Lower leg skin (tissue), 4 donors: ENCODE data around the gene SVOPL. TPM values are rescaled to one million over a fixed set of nuclear protein-coding genes. Genes with fewer than 3 reads are reported as not detected.

Experiments
- DNase-seq, 2 donors: peaks; one replicate each; pipeline ENCODE4 v3.0.0-alpha.2; 2019; ENCODE audit warnings: low spot score in 2 of 2
- H3K4me3 ChIP-seq: fragments of 200-600 bp; sonication (generic); 2 replicates; pipeline ENCODE4 v1.5.1; 2017; ENCODE audit warnings: mild to moderate bottlenecking, low read depth; ENCODE audit not compliant: poor library complexity, severe bottlenecking
- POLR2A ChIP-seq, 2 donors: fragments of 450-650 bp; IDR thresholded peaks; one replicate each; pipeline ENCODE4 v1.6.1; 2016 to 2017; ENCODE audit warnings: antibody characterized with exemption in 2 of 2, mild to moderate bottlenecking in 1 of 2, moderate library complexity in 1 of 2
- WGBS, 2 donors: methylation state at CpG; one replicate each; pipeline ENCODE4 v1.1.5; 2018; 5-methylcytosine and 5-hydroxymethylcytosine counted together
- intact Hi-C: fragments of 100-400 bp; cut with DNase I; formaldehyde crosslinking; loops from one replicate; pipeline ENCODE4 v1.15.0; 2023; ENCODE audit warnings: low total_unique reads
- total RNA-seq, 4 donors: library from RNA; depleted of rRNA; stranded (reverse); fragments of >200 nt; gene quantifications; one replicate each; pipeline ENCODE4 v1.1.0, GENCODE V29; 2016
- TF ChIP-seq, protein P1 (sequence below), 3 donors: fragments of 450-650 bp; IDR thresholded peaks; one replicate each; pipeline ENCODE4 v1.5.1; 2016; ENCODE audit warnings: antibody characterized with exemption in 3 of 3, mild to moderate bottlenecking in 3 of 3, moderate library complexity in 2 of 3

The SVOPL gene
- total RNA-seq, 4 donors from 2014 or later, result 0.21 to 1.6 TPM; not detected in 2

DNA sequence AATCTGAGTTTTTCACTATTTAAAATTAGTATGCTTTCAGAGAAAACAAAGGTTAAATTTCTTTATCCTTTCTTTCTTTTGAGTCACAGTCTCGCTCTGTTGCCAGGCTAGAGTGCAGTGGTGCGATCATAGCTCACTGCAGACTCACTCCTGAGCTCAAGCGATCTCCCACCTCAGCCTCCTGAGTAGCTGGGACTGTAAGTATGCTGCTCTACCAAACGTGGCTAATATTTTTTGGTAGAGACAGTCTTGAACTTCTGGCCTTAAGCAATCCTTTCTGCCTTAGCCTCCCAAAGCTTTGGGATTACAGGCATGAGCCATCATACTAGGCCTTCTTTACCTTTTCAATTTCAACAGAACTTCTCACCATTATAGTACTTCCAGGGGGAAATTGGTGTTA lies 127.4 kb downstream of the SVOPL start:
- intact Hi-C loops, result no loop called here
- DNase-seq, result no peak
- H3K4me3 ChIP-seq, result no peak overlapping the region
- TF ChIP-seq POLR2A (IDR thresholded peaks at IDR 0.05), result no peak
- TF ChIP-seq, protein P1, sequence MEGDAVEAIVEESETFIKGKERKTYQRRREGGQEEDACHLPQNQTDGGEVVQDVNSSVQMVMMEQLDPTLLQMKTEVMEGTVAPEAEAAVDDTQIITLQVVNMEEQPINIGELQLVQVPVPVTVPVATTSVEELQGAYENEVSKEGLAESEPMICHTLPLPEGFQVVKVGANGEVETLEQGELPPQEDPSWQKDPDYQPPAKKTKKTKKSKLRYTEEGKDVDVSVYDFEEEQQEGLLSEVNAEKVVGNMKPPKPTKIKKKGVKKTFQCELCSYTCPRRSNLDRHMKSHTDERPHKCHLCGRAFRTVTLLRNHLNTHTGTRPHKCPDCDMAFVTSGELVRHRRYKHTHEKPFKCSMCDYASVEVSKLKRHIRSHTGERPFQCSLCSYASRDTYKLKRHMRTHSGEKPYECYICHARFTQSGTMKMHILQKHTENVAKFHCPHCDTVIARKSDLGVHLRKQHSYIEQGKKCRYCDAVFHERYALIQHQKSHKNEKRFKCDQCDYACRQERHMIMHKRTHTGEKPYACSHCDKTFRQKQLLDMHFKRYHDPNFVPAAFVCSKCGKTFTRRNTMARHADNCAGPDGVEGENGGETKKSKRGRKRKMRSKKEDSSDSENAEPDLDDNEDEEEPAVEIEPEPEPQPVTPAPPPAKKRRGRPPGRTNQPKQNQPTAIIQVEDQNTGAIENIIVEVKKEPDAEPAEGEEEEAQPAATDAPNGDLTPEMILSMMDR (IDR thresholded peaks at IDR 0.05), result no peak
- 89 to 91% methylated on average over 4 of the region's 4 CpGs for WGBS, 2 donors

DNA sequence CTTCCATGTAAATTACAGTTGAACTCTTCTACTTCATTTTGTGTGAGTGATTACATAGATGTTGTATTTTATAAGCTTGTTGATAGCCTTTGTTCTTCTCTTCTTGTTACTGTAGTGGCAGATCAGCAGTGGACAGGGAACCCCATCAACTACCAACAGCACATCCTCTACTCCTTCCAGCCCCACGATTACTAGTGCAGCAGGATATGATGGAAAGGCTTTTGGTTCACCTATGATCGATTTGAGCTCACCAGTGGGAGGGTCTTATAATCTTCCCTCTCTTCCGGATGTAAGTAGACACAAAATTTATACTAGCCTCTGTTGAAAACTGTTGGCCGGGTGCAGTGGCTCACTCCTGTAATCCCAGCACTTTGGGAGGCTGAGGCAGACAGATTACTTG lies 130.4 kb downstream of the SVOPL start:
- no peak overlapping the region for H3K4me3 ChIP-seq
- intact Hi-C loops, result no loop called here
- WGBS, 2 donors, result 96% methylated on average over 4 of the region's 4 CpGs
- no peak for DNase-seq
- TF ChIP-seq, protein P1 (IDR thresholded peaks at IDR 0.05), result no peak

DNA sequence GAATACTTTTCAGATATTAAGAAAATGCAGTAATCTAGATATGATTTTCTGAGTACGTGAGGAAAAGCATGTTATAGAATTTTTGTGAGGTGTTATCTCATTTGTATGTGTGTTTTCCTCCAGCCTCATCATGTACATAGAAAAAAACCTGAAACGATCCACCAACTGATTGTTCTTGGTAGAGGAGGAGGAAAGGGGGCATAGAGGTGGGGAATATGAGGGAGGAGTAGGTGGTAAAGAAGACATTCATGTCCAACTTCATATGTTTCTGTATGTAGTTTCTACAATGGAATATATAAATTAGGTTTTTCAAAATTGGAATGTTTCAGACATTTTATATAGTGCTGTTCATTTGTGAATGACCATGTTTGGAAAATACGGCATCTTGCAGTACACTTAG lies 131.7 kb downstream of the SVOPL start:
- no peak for DNase-seq
- intact Hi-C loops, result no loop called here
- no peak overlapping the region for H3K4me3 ChIP-seq
- 94 to 96% methylated on average over 3 of the region's 3 CpGs for WGBS, 2 donors
- TF ChIP-seq, protein P1 (IDR thresholded peaks at IDR 0.05), result no peak
- no peak for TF ChIP-seq POLR2A (IDR thresholded peaks at IDR 0.05)

DNA sequence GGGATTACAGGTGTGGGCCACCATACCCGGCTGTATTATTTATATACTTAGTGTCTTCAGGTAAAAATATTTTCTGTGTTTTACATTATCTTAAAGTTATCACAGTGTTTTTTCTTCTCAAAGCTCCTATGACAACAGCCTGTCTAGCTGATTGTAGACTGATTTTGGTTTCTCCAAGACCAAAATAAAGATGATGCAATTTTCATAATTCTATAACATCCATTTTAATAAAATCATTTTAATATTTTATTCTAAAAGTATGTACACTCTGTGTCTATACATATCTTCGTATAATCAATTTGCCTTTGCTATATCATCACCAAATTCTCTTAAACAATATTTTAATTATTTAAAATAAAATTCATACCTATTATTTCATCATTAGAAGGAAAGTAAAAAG lies 132.5 kb downstream of the SVOPL start:
- no peak for DNase-seq
- H3K4me3 ChIP-seq, result no peak overlapping the region
- WGBS, 2 donors, result 98 to 99% methylated on average over 2 of the region's 2 CpGs
- intact Hi-C loops, result no loop called here
- no peak for TF ChIP-seq POLR2A (IDR thresholded peaks at IDR 0.05)
- TF ChIP-seq, protein P1 (IDR thresholded peaks at IDR 0.05), result no peak

DNA sequence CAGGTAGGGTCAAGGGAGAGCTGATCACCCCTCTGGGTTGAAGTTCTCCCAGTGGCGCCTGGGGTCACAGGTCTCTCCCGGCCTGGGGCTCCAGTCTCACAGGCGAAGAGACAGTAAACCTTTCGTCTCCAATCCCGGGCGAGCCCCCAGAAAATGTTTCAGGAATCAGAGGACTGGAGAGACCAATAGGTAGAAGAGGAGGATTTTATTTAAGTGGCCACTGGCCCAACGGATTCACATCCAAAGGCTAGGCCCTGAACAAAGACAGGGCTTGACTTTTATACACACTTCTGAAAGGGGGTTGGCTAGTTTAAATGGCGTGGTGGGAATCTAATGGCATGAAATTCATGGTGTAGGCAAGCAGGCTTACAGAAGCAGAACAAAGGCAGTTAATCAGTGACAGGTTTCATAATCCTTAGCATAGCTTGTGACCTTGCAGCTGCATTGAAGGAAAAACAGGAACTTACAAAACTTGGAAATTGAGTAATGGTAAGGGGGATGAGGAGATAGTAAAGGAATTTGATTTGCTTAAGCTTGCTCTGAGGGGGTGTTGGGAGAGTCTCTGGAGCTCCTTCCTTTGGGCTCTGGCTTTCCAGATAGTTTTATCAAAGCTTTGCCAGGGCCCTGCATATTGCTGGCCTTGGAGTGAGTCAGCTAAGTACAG lies 135.6 kb downstream of the SVOPL start:
- intact Hi-C loops, result no loop called here
- no peak overlapping the region for H3K4me3 ChIP-seq
- WGBS, 2 donors, result 98% methylated on average over 8 of the region's 8 CpGs
- no peak for TF ChIP-seq POLR2A (IDR thresholded peaks at IDR 0.05)
- TF ChIP-seq, protein P1 (IDR thresholded peaks at IDR 0.05), result no peak
- no peak for DNase-seq

DNA sequence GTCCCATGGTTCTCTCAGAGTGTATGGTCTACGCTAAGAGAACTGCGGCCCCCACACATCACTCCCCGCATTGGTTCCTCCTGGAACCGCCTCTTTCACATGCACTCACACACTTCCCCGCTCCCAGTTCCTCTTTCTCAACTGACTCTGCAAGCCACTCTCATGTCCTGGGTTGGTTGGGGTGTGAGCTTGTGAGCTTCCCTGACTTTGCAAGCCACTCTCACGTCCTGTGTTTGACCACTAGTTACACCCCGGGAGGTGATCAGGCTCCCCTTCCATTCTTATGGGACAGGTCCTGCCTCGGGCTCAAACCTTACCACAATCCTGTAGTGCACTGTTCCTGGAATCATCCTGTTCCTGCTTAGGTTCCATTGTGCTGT lies 136.1 kb downstream of the SVOPL start:
- intact Hi-C loops, result no loop called here
- 96 to 97% methylated on average over 8 of the region's 8 CpGs for WGBS, 2 donors
- no peak for DNase-seq

More for the DNA sequence above, 136.1 kb downstream of the SVOPL start:
- H3K4me3 ChIP-seq, result no peak overlapping the region
- TF ChIP-seq POLR2A (IDR thresholded peaks at IDR 0.05), result no peak
- TF ChIP-seq, protein P1 (IDR thresholded peaks at IDR 0.05), result no peak
